Fibroblast of the aortic adventitia (primary cell): ENCODE results near the gene OSBPL9. TPM values are rescaled to one million over a fixed set of nuclear protein-coding genes. Genes with fewer than 3 reads are reported as not detected.

Experiments
- DNase-seq: peaks from one replicate; pipeline ENCODE4 v3.0.0-alpha.2; 2010; ENCODE audit warnings: low read depth
- H3K4me3 ChIP-seq: 2 replicates; pipeline ENCODE4 v1.5.1; 2011; ENCODE audit warnings: low read depth, mild to moderate bottlenecking, control low read depth, low read length, moderate library complexity
- CTCF ChIP-seq: IDR thresholded peaks from 2 replicates; pipeline ENCODE4 v1.5.1; 2011; ENCODE audit warnings: mild to moderate bottlenecking, low read length, control low read depth, inconsistent platforms; ENCODE audit not compliant: insufficient read depth
- total RNA-seq: library from RNA; depleted of rRNA; stranded (reverse); fragments of >200 nt; gene quantifications from 2 replicates; pipeline ENCODE4 v1.2.3, GENCODE V29; 2012; ENCODE audit warnings: low replicate concordance

The OSBPL9 gene
- total RNA-seq, 1 donor = 52.7 TPM

- no peak for DNase-seq
- H3K4me3 ChIP-seq = no peak overlapping the region
- TF ChIP-seq CTCF = no peak
These were observed 109.8 kb downstream of the OSBPL9 start for GRCh38 chr1:51726544-51727225.

DNA sequence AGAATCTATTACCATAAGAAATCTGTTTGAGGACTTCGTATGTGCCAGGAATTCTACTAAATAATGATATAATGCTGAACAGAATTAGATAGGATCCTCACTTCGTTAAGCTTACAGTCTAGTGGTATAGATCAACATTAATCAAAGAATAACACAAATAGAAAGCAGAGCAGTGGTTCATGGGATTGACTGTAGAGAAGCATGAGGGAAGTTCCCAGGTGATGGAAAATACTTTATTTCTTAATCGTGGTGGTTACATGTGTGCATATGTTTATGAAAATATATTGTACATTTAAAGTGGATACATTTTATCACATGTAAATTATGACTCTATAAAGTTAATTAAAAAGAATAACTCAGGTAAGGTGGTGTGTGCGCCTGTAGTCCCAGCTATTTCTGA, 110.5 kb downstream of the OSBPL9 start:
- no peak for DNase-seq
- no peak overlapping the region for H3K4me3 ChIP-seq
- no peak for TF ChIP-seq CTCF

DNA sequence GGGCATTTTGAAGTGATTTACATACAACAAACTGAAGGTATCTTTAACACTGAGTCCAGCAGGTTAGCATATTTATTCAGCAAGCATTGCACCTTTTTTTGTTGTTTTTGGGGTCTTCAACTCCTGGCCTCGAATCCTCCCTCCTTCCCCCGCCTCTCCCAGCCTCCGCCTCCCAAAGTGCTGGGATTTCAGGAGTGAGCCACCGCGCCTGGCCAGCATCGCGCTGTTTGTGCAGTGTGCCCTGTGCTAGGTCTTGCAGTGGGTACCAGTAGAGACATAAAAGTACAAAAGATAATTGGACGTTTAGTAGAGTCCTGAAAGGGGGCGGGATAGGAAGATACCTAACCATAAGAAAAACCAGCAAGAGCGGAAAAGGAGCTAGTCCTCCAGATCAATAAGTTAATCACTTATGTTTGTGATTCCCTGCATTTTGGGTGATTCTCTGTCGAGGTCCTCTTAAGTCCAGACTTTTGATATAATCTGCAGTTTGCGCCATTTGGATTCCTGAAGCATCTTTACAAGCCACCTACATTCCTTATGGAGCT, 111.8 kb downstream of the OSBPL9 start:
- peak overlapping the region; percentile 70 for H3K4me3 ChIP-seq
- no peak for DNase-seq
- TF ChIP-seq CTCF = no peak

DNA sequence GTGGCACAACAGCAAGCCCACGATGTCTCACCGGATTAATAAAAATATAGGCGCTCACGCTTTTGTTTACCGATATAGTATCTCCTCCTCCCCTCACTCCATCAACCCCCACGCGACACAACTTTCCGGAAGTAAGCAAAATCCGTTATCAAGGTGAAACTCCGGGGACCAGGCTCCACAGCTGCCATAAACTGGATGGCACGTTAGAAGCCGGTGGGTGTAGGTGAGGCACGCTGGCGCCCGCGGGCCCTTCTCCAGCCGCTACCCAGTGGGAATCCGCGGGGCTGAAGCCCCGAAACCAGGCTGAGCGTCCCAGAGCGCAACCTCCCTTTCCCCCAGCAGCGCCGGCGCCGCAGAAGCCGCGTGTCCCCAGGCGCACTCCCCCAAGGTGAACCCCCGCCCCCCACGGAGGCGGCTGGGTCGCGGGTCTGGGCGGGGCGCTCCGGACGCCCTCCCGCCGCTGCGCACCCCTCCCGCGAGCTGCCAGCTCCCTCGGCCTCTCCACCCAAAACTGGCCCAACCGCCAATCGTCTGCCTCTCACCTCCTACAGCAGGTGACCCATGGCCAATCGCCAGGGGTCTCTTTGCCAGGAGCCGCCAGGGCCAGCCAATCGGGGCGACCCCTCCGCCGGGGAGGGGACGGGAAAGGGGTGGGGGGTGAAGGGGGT, 112.4 kb downstream of the OSBPL9 start:
- peak; percentile 71 for DNase-seq
- peak overlapping the region; percentile 70 for H3K4me3 ChIP-seq
- no peak for TF ChIP-seq CTCF

- no peak for TF ChIP-seq CTCF
- no peak for DNase-seq
- H3K4me3 ChIP-seq = peak overlapping the region; percentile 70
These were observed 113.0 kb downstream of the OSBPL9 start for GRCh38 chr1:51729824-51730301.

- DNase-seq = no peak
- no peak overlapping the region for H3K4me3 ChIP-seq
- no peak for TF ChIP-seq CTCF
These were observed 115.1 kb downstream of the OSBPL9 start for GRCh38 chr1:51731998-51732397.
